ENCODE data around the gene MTHFD2L.

GRCh38 chr4:74190332-74190731 is 32.4 kb downstream of the MTHFD2L start:
- no peak for TF ChIP-seq EP300 (conservative IDR thresholded peaks at IDR 0.05; ENCODE audit: poor library complexity, severe bottlenecking)
- no peak for TF ChIP-seq CTCF (IDR thresholded peaks at IDR 0.05; ENCODE audit: poor library complexity, severe bottlenecking)
- no peak for TF ChIP-seq MXI1 (conservative IDR thresholded peaks at IDR 0.05; ENCODE audit: poor library complexity, severe bottlenecking)
- TF ChIP-seq EZH2 (IDR thresholded peaks at IDR 0.05; ENCODE audit: borderline replicate concordance, insufficient read depth, low read length, poor library complexity, severe bottlenecking): no peak
- TF ChIP-seq POLR2AphosphoS5 (IDR thresholded peaks at IDR 0.05): no peak

Data from neural cell (in vitro differentiated cells).